Measurements from ENCODE around the gene LRRC61.
A peak's percentile ranks its signal among the peaks of the same experiment; 100 is the strongest.
"Not testable (repeated sequence)": the region's sequence is repeated elsewhere in the genome, so short reads cannot be mapped to it uniquely, and the experiment has no call there.

LRRC61 gene

GRCh38 chr7:150313870-150314269 is 9.3 kb upstream of the LRRC61 start:
- Histone ChIP-seq H4K20me1 (ENCODE audit: insufficient read depth) (no peaks in the 10 kb centered on the region), H3K4me2 (peak overlapping the region; percentile 31; the same call in 1 of the 2 replicates), H2AFZ (ENCODE audit: low read depth) (no peak overlapping the region), H3K9ac (no peak overlapping the region), H3K79me2 (ENCODE audit: insufficient read depth, low read depth) (peaks cover 27% of the 10 kb centered on the region), H3K4me1 (ENCODE audit: low read depth, poor library complexity, severe bottlenecking) (peaks cover 37% of the 10 kb centered on the region), H3K27ac (no peak overlapping the region), H3K27me3 (ENCODE audit: insufficient read depth, low read depth) (no peaks in the 10 kb centered on the region), H3K36me3 (ENCODE audit: insufficient read depth) (no peaks in the 10 kb centered on the region), H3K4me3 (IDR thresholded peaks at IDR 0.05; ENCODE audit: insufficient read depth, low read depth, low read length) (no peak overlapping the region)
- no peak for TF ChIP-seq CTCF (conservative IDR thresholded peaks at IDR 0.05; ENCODE audit: low read depth, low read length)

- TF ChIP-seq CTCF (conservative IDR thresholded peaks at IDR 0.05; ENCODE audit: low read depth, low read length): no peak
- no peaks in the 10 kb centered on the region for H4K20me1 ChIP-seq (ENCODE audit: insufficient read depth)
- peaks cover 46% of the 10 kb centered on the region for H3K4me1 ChIP-seq (ENCODE audit: low read depth, poor library complexity, severe bottlenecking)
- H3K27ac ChIP-seq: no peak overlapping the region
- H3K27me3 ChIP-seq (ENCODE audit: insufficient read depth, low read depth): no peaks in the 10 kb centered on the region
- H3K9ac ChIP-seq: no peak overlapping the region
- H3K36me3 ChIP-seq (ENCODE audit: insufficient read depth): no peaks in the 10 kb centered on the region
- H3K79me2 ChIP-seq (ENCODE audit: insufficient read depth, low read depth): peaks cover 28% of the 10 kb centered on the region
- H3K4me3 ChIP-seq (IDR thresholded peaks at IDR 0.05; ENCODE audit: insufficient read depth, low read depth, low read length): no peak overlapping the region
- H3K4me2 ChIP-seq: no peak overlapping the region
- H2AFZ ChIP-seq (ENCODE audit: low read depth): no peak overlapping the region
Observed at GRCh38 chr7:150314639-150315239, 8.4 kb upstream of the LRRC61 start.

GRCh38 chr7:150316987-150317386 is 6.2 kb upstream of the LRRC61 start:
- H3K9ac ChIP-seq; H3K4me2 ChIP-seq; H3K4me3 ChIP-seq (IDR thresholded peaks at IDR 0.05; ENCODE audit: insufficient read depth, low read depth, low read length); H3K27ac ChIP-seq; H3K36me3 ChIP-seq (ENCODE audit: insufficient read depth); H2AFZ ChIP-seq (ENCODE audit: low read depth); H4K20me1 ChIP-seq (ENCODE audit: insufficient read depth); H3K27me3 ChIP-seq (ENCODE audit: insufficient read depth, low read depth): not testable (repeated sequence)
- Histone ChIP-seq H3K79me2 (ENCODE audit: insufficient read depth, low read depth) (peaks cover 44% of the 10 kb centered on the region), H3K4me1 (ENCODE audit: low read depth, poor library complexity, severe bottlenecking) (peaks cover 68% of the 10 kb centered on the region)

GRCh38 chr7:150317748-150318444 is 5.3 kb upstream of the LRRC61 start:
- TF ChIP-seq CTCF (conservative IDR thresholded peaks at IDR 0.05; ENCODE audit: low read depth, low read length): no peak
- Histone ChIP-seq H3K27me3 (ENCODE audit: insufficient read depth, low read depth) (no peaks in the 10 kb centered on the region), H4K20me1 (ENCODE audit: insufficient read depth) (no peaks in the 10 kb centered on the region), H3K4me3 (IDR thresholded peaks at IDR 0.05; ENCODE audit: insufficient read depth, low read depth, low read length) (no peak overlapping the region), H3K27ac (no peak overlapping the region), H3K9ac (no peak overlapping the region), H2AFZ (ENCODE audit: low read depth) (no peak overlapping the region), H3K4me2 (no peak overlapping the region), H3K4me1 (ENCODE audit: low read depth, poor library complexity, severe bottlenecking) (peaks cover 63% of the 10 kb centered on the region), H3K79me2 (ENCODE audit: insufficient read depth, low read depth) (peaks cover 53% of the 10 kb centered on the region), H3K36me3 (ENCODE audit: insufficient read depth) (no peaks in the 10 kb centered on the region)

GRCh38 chr7:150321788-150322113 is 1.4 kb upstream of the LRRC61 start:
- H3K4me1 ChIP-seq (ENCODE audit: low read depth, poor library complexity, severe bottlenecking): peaks cover 51% of the 10 kb centered on the region
- H3K79me2 ChIP-seq (ENCODE audit: insufficient read depth, low read depth): peaks cover 70% of the 10 kb centered on the region
- H3K36me3 ChIP-seq (ENCODE audit: insufficient read depth): no peaks in the 10 kb centered on the region; the same call in 1 of the 2 replicates
- no peaks in the 10 kb centered on the region for H4K20me1 ChIP-seq (ENCODE audit: insufficient read depth)
- H3K27ac ChIP-seq: peak overlapping the region; percentile 93
- TF ChIP-seq CTCF (conservative IDR thresholded peaks at IDR 0.05; ENCODE audit: low read depth, low read length): no peak
- peak overlapping the region; percentile 76; the same call in 1 of the 2 replicates for H2AFZ ChIP-seq (ENCODE audit: low read depth)
- peak overlapping the region; percentile 80 for H3K4me2 ChIP-seq
- H3K27me3 ChIP-seq (ENCODE audit: insufficient read depth, low read depth): no peaks in the 10 kb centered on the region
- H3K4me3 ChIP-seq (IDR thresholded peaks at IDR 0.05; ENCODE audit: insufficient read depth, low read depth, low read length): no peak overlapping the region
- H3K9ac ChIP-seq: peak overlapping the region; percentile 98

Measured in KMS-11 (cell line).